ENCODE data around the gene SUPT5H. TPM values are rescaled to one million over a fixed set of nuclear protein-coding genes. Genes with fewer than 3 reads are reported as not detected.

The SUPT5H gene
- total and polyA plus RNA-seq, 2 of the 13 experiments (the other 11 are each of a cell fraction or from before 2014, with no cell fraction given) = 48.2 to 51.7 TPM

- no peak for TF ChIP-seq GMEB2 (CRISPR knock-in tag; IDR thresholded peaks at IDR 0.05; ENCODE audit: low read depth)
- TF ChIP-seq ZBTB8A (CRISPR knock-in tag; IDR thresholded peaks at IDR 0.05; ENCODE audit: borderline replicate concordance, low read depth) = no peak
- peak; percentile 50 for TF ChIP-seq ZNF7 (CRISPR knock-in tag; IDR thresholded peaks at IDR 0.05)
- TF ChIP-seq PPARG (CRISPR knock-in tag; conservative IDR thresholded peaks at IDR 0.05) = peak; percentile 51
- TF ChIP-seq ZNF549 (CRISPR knock-in tag; IDR thresholded peaks at IDR 0.05) = no peak
- TF ChIP-seq SP4 (CRISPR knock-in tag; IDR thresholded peaks at IDR 0.05) = peak; percentile 80
- 0 out of 2 replicates have a peak, but pooled peaks have one; percentile 46 for TF ChIP-seq ZNF850 (CRISPR knock-in tag; conservative IDR thresholded peaks at IDR 0.05)
- peak; percentile 38; the same call in 1 of the 2 replicates for TF ChIP-seq ZNF124 (CRISPR knock-in tag; IDR thresholded peaks at IDR 0.05)
- TF ChIP-seq SNAPC5 (CRISPR knock-in tag; IDR thresholded peaks at IDR 0.05; ENCODE audit: borderline replicate concordance) = peak; percentile 98
- peak; percentile 95; the same call in 1 of the 2 replicates for TF ChIP-seq PAWR (CRISPR knock-in tag; IDR thresholded peaks at IDR 0.05; ENCODE audit: borderline replicate concordance)
- peak; percentile 93 for TF ChIP-seq RFXAP (CRISPR knock-in tag; IDR thresholded peaks at IDR 0.05; ENCODE audit: borderline replicate concordance)
- no peak for TF ChIP-seq ZNF615 (CRISPR knock-in tag; IDR thresholded peaks at IDR 0.05; ENCODE audit: borderline replicate concordance)
- no peak for TF ChIP-seq TCF7 (IDR thresholded peaks at IDR 0.05; ENCODE audit: low read depth)
- TF ChIP-seq ZNF136 (CRISPR knock-in tag; IDR thresholded peaks at IDR 0.05; ENCODE audit: low read depth) = 0 out of 2 replicates have a peak, but pooled peaks have one; percentile 32
- peak; percentile 100 for TF ChIP-seq CENPT (CRISPR knock-in tag; IDR thresholded peaks at IDR 0.05; ENCODE audit: low read depth)
- TF ChIP-seq SKIL (CRISPR knock-in tag; IDR thresholded peaks at IDR 0.05; ENCODE audit: borderline replicate concordance) = peak; percentile 56; the same call in 1 of the 2 replicates
- peak; percentile 99 for TF ChIP-seq ZBTB14 (CRISPR knock-in tag; IDR thresholded peaks at IDR 0.05)
- no peak for TF ChIP-seq TAF15 (IDR thresholded peaks at IDR 0.05; ENCODE audit: low read depth, low read length, poor library complexity, severe bottlenecking)
- TF ChIP-seq RXRB (CRISPR knock-in tag; IDR thresholded peaks at IDR 0.05; ENCODE audit: borderline replicate concordance) = peak; percentile 49; the same call in 1 of the 2 replicates
- TF ChIP-seq ZNF33A (CRISPR knock-in tag; IDR thresholded peaks at IDR 0.05; ENCODE audit: borderline replicate concordance) = no peak
- TF ChIP-seq NFIB (CRISPR knock-in tag; IDR thresholded peaks at IDR 0.05; ENCODE audit: borderline replicate concordance) = peak; percentile 94
- peak; percentile 99 for TF ChIP-seq ZNF546 (CRISPR knock-in tag; conservative IDR thresholded peaks at IDR 0.05)
- TF ChIP-seq ZNF580 (CRISPR knock-in tag; IDR thresholded peaks at IDR 0.05; ENCODE audit: borderline replicate concordance, low read depth) = peak; percentile 92; the same call in 1 of the 2 replicates
- peak; percentile 80 for TF ChIP-seq YEATS4 (CRISPR knock-in tag; IDR thresholded peaks at IDR 0.05; ENCODE audit: borderline replicate concordance)
- peak; percentile 31; the same call in 1 of the 2 replicates for TF ChIP-seq GATAD1 (CRISPR knock-in tag; IDR thresholded peaks at IDR 0.05)
Observed at GRCh38 chr19:39502640-39503417, 57.4 kb downstream of the SUPT5H start (continued).
